22Rv1 (cell line): ENCODE data around the gene FBXL7.
A peak's percentile ranks its signal among the peaks of the same experiment; 100 is the strongest.

Experiments
- H3K27ac ChIP-seq: fragments of 450-650 bp; 2 replicates; pipeline ENCODE4 v1.5.1; 2017
- CTCF ChIP-seq: fragments of 450-650 bp; IDR thresholded peaks from 2 replicates; pipeline ENCODE4 v1.5.1; 2017; ENCODE audit warnings: mild to moderate bottlenecking
- ZFX ChIP-seq: fragments of 450-650 bp; IDR thresholded peaks from 2 replicates; pipeline ENCODE4 v1.6.1; 2017; ENCODE audit warnings: antibody characterized with exemption, borderline replicate concordance

FBXL7 gene

GRCh38 chr5:15587916-15588315, 87.9 kb downstream of the FBXL7 start:
- H3K27ac ChIP-seq: no peak overlapping the region
- no peak for TF ChIP-seq CTCF
- TF ChIP-seq ZFX: no peak

GRCh38 chr5:15592728-15593127, 92.7 kb downstream of the FBXL7 start:
- no peak for TF ChIP-seq CTCF
- TF ChIP-seq ZFX: no peak
- no peak overlapping the region for H3K27ac ChIP-seq

GRCh38 chr5:15594977-15595568, 95.1 kb downstream of the FBXL7 start:
- TF ChIP-seq CTCF (no peak), ZFX (no peak)
- no peak overlapping the region for H3K27ac ChIP-seq

GRCh38 chr5:15595929-15596328, 95.9 kb downstream of the FBXL7 start:
- TF ChIP-seq ZFX: no peak
- TF ChIP-seq CTCF: no peak
- no peak overlapping the region for H3K27ac ChIP-seq

- no peak overlapping the region for H3K27ac ChIP-seq
- TF ChIP-seq CTCF (no peak), ZFX (no peak)
Measured at GRCh38 chr5:15596936-15597335, 97.0 kb downstream of the FBXL7 start.

- TF ChIP-seq CTCF (no peak), ZFX (no peak)
- no peak overlapping the region for H3K27ac ChIP-seq
Measured at GRCh38 chr5:15597804-15598203, 97.8 kb downstream of the FBXL7 start.

GRCh38 chr5:15598294-15598902, 98.4 kb downstream of the FBXL7 start:
- H3K27ac ChIP-seq: no peak overlapping the region
- no peak for TF ChIP-seq ZFX
- TF ChIP-seq CTCF: peak; percentile 83
